CD4-positive, alpha-beta memory T cell (primary cell): ENCODE results near the gene TCF3. TPM values are rescaled to one million over a fixed set of nuclear protein-coding genes. Genes with fewer than 3 reads are reported as not detected.

Experiments
- CTCF ChIA-PET: fragments of 350-600 bp; sonication (Branson Sonifier 250); formaldehyde crosslinking; loops from one replicate; lab custom pipeline; 2021; ENCODE audit warnings: inconsistent platforms; ENCODE audit not compliant: partially characterized antibody; lab: Charles Lee
- POLR2A ChIA-PET: fragments of 350-600 bp; sonication (Branson Sonifier 250); formaldehyde crosslinking; loops from one replicate; lab custom pipeline; 2021; ENCODE audit not compliant: partially characterized antibody; lab: Charles Lee
- DNase-seq, 5 donors: peaks; one replicate each; pipeline versions ENCODE4 v3.0.0 to v3.0.0-alpha.2; 2020 to 2022; ENCODE audit warnings: mixed read lengths in 1 of 5
- H3K27ac ChIP-seq: one replicate; pipeline ENCODE4 v1.7.0; 2013; ENCODE audit warnings: low read depth, low read length
- H3K27me3 ChIP-seq: 2 replicates; pipeline ENCODE4 v1.7.0; 2013; ENCODE audit warnings: mild to moderate bottlenecking, low read length, moderate library complexity; ENCODE audit not compliant: insufficient read depth
- H3K36me3 ChIP-seq: 2 replicates; pipeline ENCODE4 v1.7.0; 2013; ENCODE audit warnings: mild to moderate bottlenecking, low read length, moderate library complexity; ENCODE audit not compliant: insufficient read depth
- H3K4me1 ChIP-seq: 2 replicates; pipeline ENCODE4 v1.7.0; 2013; ENCODE audit warnings: mild to moderate bottlenecking, low read length, moderate library complexity; ENCODE audit not compliant: insufficient read depth
- H3K4me3 ChIP-seq, 2 donors: one replicate each; pipeline ENCODE4 v1.7.0; 2013; ENCODE audit warnings: low read length in 2 of 2, mild to moderate bottlenecking in 1 of 2
- H3K9me3 ChIP-seq, 2 donors: one replicate each; pipeline ENCODE4 v1.7.0; 2013; ENCODE audit warnings: low read length in 2 of 2, control low read depth in 1 of 2; ENCODE audit not compliant: control insufficient read depth in 1 of 2
- H3K27ac Mint-ChIP-seq, 7 donors: one replicate each; pipeline ENCODE4 v1.8.0; 2020 to 2021; ENCODE audit warnings: mixed read lengths in 7 of 7, mild to moderate bottlenecking in 6 of 7, inconsistent platforms in 3 of 7, moderate library complexity in 3 of 7
- H3K27me3 Mint-ChIP-seq, 2 donors: one replicate each; pipeline ENCODE4 v1.8.0; 2020 to 2021; ENCODE audit warnings: mixed read lengths in 2 of 2
- H3K36me3 Mint-ChIP-seq, 2 donors: one replicate each; pipeline ENCODE4 v1.8.0; 2020 to 2021; ENCODE audit warnings: mixed read lengths in 2 of 2, inconsistent platforms in 1 of 2, mild to moderate bottlenecking in 1 of 2
- H3K4me1 Mint-ChIP-seq, 4 donors: one replicate each; pipeline ENCODE4 v1.8.0; 2020 to 2021; ENCODE audit warnings: mixed read lengths in 4 of 4, mild to moderate bottlenecking in 1 of 4
- H3K4me3 Mint-ChIP-seq, 8 donors: one replicate each; pipeline ENCODE4 v1.8.0; 2020 to 2021; ENCODE audit warnings: mixed read lengths in 8 of 8, mild to moderate bottlenecking in 7 of 8, moderate library complexity in 6 of 8, inconsistent platforms in 3 of 8
- H3K9me3 Mint-ChIP-seq, 8 donors: one replicate each; pipeline ENCODE4 v1.8.0; 2020 to 2021; ENCODE audit warnings: mixed read lengths in 8 of 8, mild to moderate bottlenecking in 5 of 8, inconsistent platforms in 3 of 8, moderate library complexity in 1 of 8
- intact Hi-C: fragments of 100-400 bp; cut with micrococcal nuclease; formaldehyde crosslinking; loops from one replicate; pipeline ENCODE4 v1.15.1; 2023
- polyA plus RNA-seq, 2 donors: library from polyadenylated mRNA; unstranded; fragments of 300-500 nt; fragmentation: Illumina TruSeq; gene quantifications; one replicate each; pipeline ENCODE4 v1.2.3, GENCODE V29; 2021
- total RNA-seq, 2 experiments: library from RNA; stranded (reverse); gene quantifications; one replicate each; pipeline ENCODE4 v1.2.3, GENCODE V29; 2021

The TCF3 gene
- total and polyA plus RNA-seq, 4 experiments from 2014 or later, result 1.8 to 75.7 (median 42.6) TPM

DNA sequence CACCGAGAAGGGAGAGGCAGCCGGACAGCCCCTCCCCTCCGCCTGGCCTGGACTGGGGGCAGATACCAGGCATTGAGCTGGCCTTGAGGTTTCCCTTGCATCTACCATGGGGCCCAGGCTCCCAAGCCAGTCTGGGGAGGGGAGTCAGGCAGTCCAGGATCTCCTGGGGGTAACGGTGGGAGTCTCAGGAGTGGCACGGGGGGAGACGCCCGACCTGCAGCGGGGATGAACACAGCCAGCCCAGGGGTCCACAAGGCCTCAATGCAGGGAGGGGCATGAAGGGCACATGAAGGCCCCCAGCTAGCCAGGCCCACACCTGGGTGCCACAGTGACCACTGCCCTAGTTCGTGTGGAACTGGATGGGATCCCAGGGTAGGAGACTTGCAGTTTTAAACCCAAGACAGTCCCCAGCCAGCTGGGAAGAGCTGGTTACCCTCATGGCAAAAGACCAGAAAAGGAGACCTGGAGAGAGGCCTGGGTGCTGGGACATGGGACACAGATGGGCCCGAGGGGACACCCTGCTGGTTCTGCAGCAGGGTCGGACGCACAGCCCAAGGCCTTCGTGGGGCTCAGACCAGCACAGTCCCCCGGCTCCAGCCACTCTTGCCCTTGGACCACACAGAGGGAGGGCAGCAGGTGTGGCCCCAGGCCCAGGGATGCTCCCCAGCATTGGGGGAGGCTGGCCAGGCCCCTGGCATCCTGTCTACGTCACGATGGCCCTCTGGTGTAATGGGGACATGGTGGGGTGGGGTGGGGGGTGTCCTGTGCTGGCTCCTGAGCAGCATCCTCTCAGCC is 42.5 kb downstream of the TCF3 start:
- Mint-ChIP-seq H3K27me3 (no peaks in the 10 kb centered on the region), H3K4me3 (peak overlapping the region in 5 of 8 donors; percentile 67 to 91 (median 88)), H3K27ac (peak overlapping the region in 6 of 7 donors; percentile 64 to 99 (median 82)), H3K9me3 (no peaks in the 10 kb centered on the region), H3K36me3 (peaks cover 8 to 21% of the 10 kb centered on the region in 2 donors), H3K4me1 (peaks cover 18 to 57% (median 38%) of the 10 kb centered on the region in 4 donors)
- H3K4me3 ChIP-seq, result no peak overlapping the region
- no peaks in the 10 kb centered on the region for H3K27me3 ChIP-seq
- ChIA-PET POLR2A (interaction anchor here (1.9 to 9.8 kb wide), 2 partner anchors 17 to 41 kb away, joined by 10 to 115 read pairs; partner anchors contain the start of genes MBD3 and TCF3), CTCF (no interaction called here)
- intact Hi-C loops, result no loop called here
- H3K36me3 ChIP-seq, result peaks cover 22% of the 10 kb centered on the region
- DNase-seq, result no peak
- H3K9me3 ChIP-seq, result no peaks in the 10 kb centered on the region
- H3K4me1 ChIP-seq, result peaks cover 39% of the 10 kb centered on the region
- H3K27ac ChIP-seq, result peak overlapping the region; percentile 58

DNA sequence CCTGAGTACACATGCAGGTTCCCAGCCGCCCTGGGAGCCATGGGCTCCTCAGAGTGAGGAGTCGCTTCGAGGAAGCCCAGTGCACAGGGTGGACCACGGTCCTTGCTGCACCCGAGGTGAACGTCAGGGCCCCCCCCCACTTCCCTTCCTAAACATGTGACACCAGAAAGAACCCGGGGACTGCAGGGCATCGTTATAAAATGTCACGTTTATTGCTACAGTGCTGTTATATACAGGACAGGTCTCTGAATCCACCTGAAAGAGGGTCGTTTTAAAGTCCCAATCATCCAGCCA is 43.4 kb downstream of the TCF3 start:
- Mint-ChIP-seq H3K9me3 (no peaks in the 10 kb centered on the region), H3K27ac (peak overlapping the region; percentile 64 to 99 (median 84)), H3K27me3 (no peaks in the 10 kb centered on the region), H3K4me1 (peaks cover 18 to 65% (median 39%) of the 10 kb centered on the region in 4 donors), H3K4me3 (peak overlapping the region; percentile 51 to 91 (median 84)), H3K36me3 (peaks cover 6 to 16% of the 10 kb centered on the region in 2 donors)
- peak in 2 of 5 donors; percentile 16 to 20 for DNase-seq
- H3K4me1 ChIP-seq, result peaks cover 46% of the 10 kb centered on the region
- intact Hi-C loops, result no loop called here
- peaks cover 20% of the 10 kb centered on the region for H3K36me3 ChIP-seq
- H3K27ac ChIP-seq, result peak overlapping the region; percentile 58
- ChIA-PET POLR2A (interaction anchor here (0.6 to 9.8 kb wide), 3 partner anchors 16 to 42 kb away, joined by 4 to 115 read pairs (median 10); partner anchors contain the start of genes MBD3 and TCF3), CTCF (interaction anchor here (1.0 kb wide), 1 partner anchor 61 kb away, joined by 3 read pairs; no protein-coding TSS in a partner anchor)
- no peaks in the 10 kb centered on the region for H3K27me3 ChIP-seq
- H3K9me3 ChIP-seq, result no peaks in the 10 kb centered on the region
- H3K4me3 ChIP-seq, result peak overlapping the region in 1 of 2 donors; percentile 63

DNA sequence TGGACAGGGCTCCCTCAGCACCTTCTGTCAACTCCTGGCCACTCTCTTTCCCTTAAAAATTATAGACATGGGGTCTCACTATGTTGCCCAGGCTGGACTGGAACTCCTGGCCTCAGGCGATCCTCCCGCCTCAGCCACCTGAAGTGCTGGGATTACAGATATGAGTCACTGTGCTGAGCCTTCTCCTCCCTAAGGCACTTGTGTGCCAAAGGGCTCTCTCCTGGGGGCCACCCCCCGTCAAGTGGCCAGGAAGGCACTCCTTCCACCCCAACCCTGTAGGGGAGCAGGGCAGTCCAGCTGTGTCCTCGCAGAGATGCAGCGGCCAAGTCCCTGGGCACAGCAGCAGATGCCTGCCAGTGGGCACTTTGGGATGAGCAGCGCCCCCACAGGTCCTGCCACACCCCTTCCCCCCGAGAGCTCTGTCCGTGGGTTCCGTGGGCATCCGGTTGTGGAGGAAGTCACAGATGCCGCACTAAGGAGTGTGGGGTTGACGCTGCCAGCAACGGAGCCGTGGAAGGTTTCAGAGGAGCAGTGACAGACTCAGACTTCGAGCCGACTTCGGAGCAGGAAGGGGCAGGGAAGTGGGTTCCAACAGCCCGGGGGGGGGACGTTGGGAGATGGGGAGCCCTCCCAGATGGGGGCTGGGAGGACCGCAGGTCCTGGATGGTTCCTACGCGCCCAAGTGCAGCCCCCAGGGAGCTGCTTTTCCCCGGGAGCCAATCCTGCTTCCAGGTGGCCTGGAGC is 43.9 kb downstream of the TCF3 start:
- H3K36me3 ChIP-seq, result peaks cover 16% of the 10 kb centered on the region
- H3K27ac ChIP-seq, result peak overlapping the region; percentile 58
- no peaks in the 10 kb centered on the region for H3K27me3 ChIP-seq
- no peaks in the 10 kb centered on the region for H3K9me3 ChIP-seq
- ChIA-PET CTCF (interaction anchor here (1.0 to 2.1 kb wide), 2 partner anchors 43 to 60 kb away, joined by 3 to 7 read pairs; partner anchors contain the start of gene TCF3), POLR2A (interaction anchor here (0.6 to 9.8 kb wide), 4 partner anchors 16 to 64 kb away, joined by 4 to 115 read pairs (median 7); partner anchors contain the start of genes MBD3 and TCF3)
- Mint-ChIP-seq H3K27ac (peak overlapping the region; percentile 82 to 99 (median 92)), H3K27me3 (no peaks in the 10 kb centered on the region), H3K4me3 (peak overlapping the region; percentile 83 to 91 (median 86)), H3K4me1 (peaks cover 18 to 70% (median 43%) of the 10 kb centered on the region in 4 donors), H3K36me3 (peaks cover 6 to 14% of the 10 kb centered on the region in 2 donors), H3K9me3 (no peaks in the 10 kb centered on the region)
- intact Hi-C loops, result no loop called here
- H3K4me3 ChIP-seq, result peak overlapping the region in 1 of 2 donors; percentile 63
- H3K4me1 ChIP-seq, result peaks cover 52% of the 10 kb centered on the region
- peak; percentile 26 to 59 (median 38) for DNase-seq

DNA sequence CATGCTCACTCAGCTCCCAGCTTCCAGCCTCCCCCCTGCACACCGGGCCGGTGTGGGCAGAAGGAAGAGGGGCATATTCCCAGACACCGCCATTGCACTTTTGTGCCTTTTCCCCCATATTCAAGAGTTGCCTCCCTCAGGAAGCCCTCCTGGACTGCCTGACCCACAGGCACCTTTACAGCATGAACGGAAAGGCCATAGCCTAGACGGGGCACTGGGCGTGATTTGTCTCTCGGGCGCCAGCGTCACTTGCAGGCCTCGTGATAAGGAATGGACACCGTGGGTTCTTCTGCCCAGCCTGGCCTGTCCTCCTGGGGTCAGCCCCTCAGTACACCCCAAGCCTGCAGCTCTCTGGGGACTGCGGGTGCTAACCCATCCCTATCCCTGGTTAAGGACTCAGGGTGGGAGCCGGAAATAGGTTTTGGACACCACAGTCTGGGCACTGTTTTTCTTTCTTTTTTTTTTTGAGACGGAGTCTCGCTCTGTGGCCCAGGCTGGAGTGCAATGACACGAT is 46.2 kb downstream of the TCF3 start:
- no peaks in the 10 kb centered on the region for H3K27me3 Mint-ChIP-seq
- intact Hi-C loops, result loop anchor here (1.0 to 2.0 kb wide), 3 partner anchors 66 to 199 kb away; partner anchors contain the start of gene DAZAP1
- no peak for DNase-seq
- H3K27ac ChIP-seq, result peak overlapping the region; percentile 94
- peaks cover 3 to 17% of the 10 kb centered on the region in 2 donors for H3K36me3 Mint-ChIP-seq
- POLR2A ChIA-PET, result interaction anchor here (1.0 to 9.8 kb wide), 9 partner anchors 11 to 1234 kb away, joined by 3 to 115 read pairs (median 5); partner anchors contain the start of genes MBD3 and TCF3
- H3K4me3 ChIP-seq, result peak overlapping the region; percentile 80 to 85
- H3K36me3 ChIP-seq, result peaks cover under 1% of the 10 kb centered on the region
- H3K27me3 ChIP-seq, result no peaks in the 10 kb centered on the region
- CTCF ChIA-PET, result interaction anchor here (1.0 to 2.9 kb wide), 8 partner anchors 13 to 220 kb away, joined by 3 to 25 read pairs (median 6); partner anchors contain the start of genes MBD3 and TCF3
- peak overlapping the region; percentile 94 to 99 (median 96) for H3K4me3 Mint-ChIP-seq
- peak overlapping the region; percentile 98 to 100 (median 99) for H3K27ac Mint-ChIP-seq
- no peaks in the 10 kb centered on the region for H3K9me3 ChIP-seq
- H3K9me3 Mint-ChIP-seq, result no peaks in the 10 kb centered on the region
- H3K4me1 Mint-ChIP-seq, result peaks cover 22 to 77% (median 52%) of the 10 kb centered on the region in 4 donors
- peaks cover 58% of the 10 kb centered on the region for H3K4me1 ChIP-seq

DNA sequence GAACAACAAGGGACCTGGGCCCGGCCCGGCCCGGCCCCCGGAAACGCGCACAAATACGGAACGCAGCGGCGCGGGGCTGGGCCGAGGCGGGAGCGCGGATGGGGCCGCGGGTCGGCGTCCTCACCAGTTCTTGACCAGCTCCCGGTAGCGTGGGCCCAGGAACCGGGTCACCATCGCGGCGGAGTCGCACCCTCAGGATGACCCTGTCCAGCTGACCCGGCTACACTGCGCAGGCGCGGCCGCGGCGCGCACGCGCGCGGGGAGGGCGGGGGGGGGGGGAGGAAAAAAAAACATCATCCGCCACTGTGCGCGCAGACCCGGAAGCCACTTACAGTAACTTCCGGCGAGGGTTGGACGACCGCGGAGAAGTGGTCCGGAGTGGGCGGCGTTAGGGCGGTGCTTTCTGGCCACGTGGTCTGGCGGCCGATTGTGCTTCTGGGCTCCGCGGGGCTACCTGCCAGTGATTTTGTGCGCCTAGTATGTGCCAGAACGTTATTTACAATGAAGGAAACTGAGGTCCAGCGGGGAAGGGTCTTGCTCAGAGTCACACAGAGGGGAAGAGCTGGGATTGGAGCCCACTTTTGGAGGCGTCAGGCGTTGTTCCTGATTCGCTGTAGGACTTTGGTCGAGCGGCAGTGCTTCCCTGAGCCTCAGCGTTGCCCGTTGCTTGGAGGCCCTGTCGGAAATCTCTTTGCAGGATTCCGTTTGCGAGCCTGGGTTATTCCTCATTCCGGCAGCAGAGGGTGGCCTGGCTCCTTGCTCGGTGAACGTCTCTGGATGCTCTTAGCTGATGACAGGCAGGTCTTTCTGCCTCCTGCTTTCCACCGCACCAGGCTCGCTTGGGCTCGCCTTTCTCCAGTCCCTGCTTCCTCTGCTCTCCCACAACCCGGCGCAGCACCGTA is 46.9 kb downstream of the TCF3 start, which contains the start of gene UQCR11:
UQCR11 (minus strand) TSS at position 227 of the 902 bp plus-strand sequence; CDS start at position 174, 53 bp downstream.
- Histone ChIP-seq H3K36me3 (no peaks in the 10 kb centered on the region), H3K4me1 (peaks cover 56% of the 10 kb centered on the region), H3K27ac (peak within 1 kb of the TSS; percentile 94), H3K27me3 (no peaks in the 10 kb centered on the region), H3K9me3 (no peaks in the 10 kb centered on the region), H3K4me3 (peak within 1 kb of the TSS; percentile 80 to 85)
- peak within 1 kb of the TSS; percentile 98 to 100 (median 99) for H3K27ac Mint-ChIP-seq
- POLR2A ChIA-PET, result interaction anchor here (1.0 to 9.8 kb wide), 9 partner anchors 10 to 1235 kb away, joined by 3 to 115 read pairs (median 5); partner anchors contain the start of genes MBD3 and TCF3
- H3K36me3 Mint-ChIP-seq, result peaks cover 3 to 16% of the 10 kb centered on the region in 2 donors
- DNase-seq, result peak; percentile 87 to 95 (median 91)
- no peaks in the 10 kb centered on the region for H3K27me3 Mint-ChIP-seq
- CTCF ChIA-PET, result interaction anchor here (1.0 to 2.9 kb wide), 8 partner anchors 12 to 221 kb away, joined by 3 to 25 read pairs (median 5); partner anchors contain the start of genes MBD3 and TCF3
- no peaks in the 10 kb centered on the region for H3K9me3 Mint-ChIP-seq
- H3K4me3 Mint-ChIP-seq, result peak within 1 kb of the TSS; percentile 94 to 99 (median 96)
- intact Hi-C loops, result loop anchor here (1.0 to 2.0 kb wide), 8 partner anchors 13 to 326 kb away; partner anchors contain the start of genes ATP8B3, DAZAP1, MBD3 and MEX3D
- H3K4me1 Mint-ChIP-seq, result peaks cover 20 to 70% (median 47%) of the 10 kb centered on the region in 4 donors
